NB4 (cell line): Measurements from ENCODE around the gene C1orf21.

Experiments used
- DNase-seq: peaks from one replicate; pipeline ENCODE4 v3.0.0; 2010; ENCODE audit warnings: low read depth
- H3K4me3 ChIP-seq: one replicate; pipeline ENCODE4 v1.5.1; 2011; ENCODE audit warnings: mild to moderate bottlenecking, low read depth, low read length, moderate library complexity
- MYC ChIP-seq: IDR thresholded peaks from 2 replicates; pipeline ENCODE4 v1.6.1; 2011; ENCODE audit warnings: low read depth, low read length
- POLR2A ChIP-seq: IDR thresholded peaks from 2 replicates; pipeline ENCODE4 v1.6.1; 2011; ENCODE audit warnings: mild to moderate bottlenecking; ENCODE audit not compliant: insufficient read length; ENCODE audit errors: extremely low read depth
- TF ChIP-seq, protein P1 (sequence below): IDR thresholded peaks from 2 replicates; pipeline ENCODE4 v1.6.1; 2011; ENCODE audit warnings: low read depth, low read length
- TF ChIP-seq, protein P2 (sequence below): IDR thresholded peaks from one replicate; pipeline ENCODE4 v1.5.1; 2012; ENCODE audit warnings: low read depth, low read length

C1orf21 gene

DNA sequence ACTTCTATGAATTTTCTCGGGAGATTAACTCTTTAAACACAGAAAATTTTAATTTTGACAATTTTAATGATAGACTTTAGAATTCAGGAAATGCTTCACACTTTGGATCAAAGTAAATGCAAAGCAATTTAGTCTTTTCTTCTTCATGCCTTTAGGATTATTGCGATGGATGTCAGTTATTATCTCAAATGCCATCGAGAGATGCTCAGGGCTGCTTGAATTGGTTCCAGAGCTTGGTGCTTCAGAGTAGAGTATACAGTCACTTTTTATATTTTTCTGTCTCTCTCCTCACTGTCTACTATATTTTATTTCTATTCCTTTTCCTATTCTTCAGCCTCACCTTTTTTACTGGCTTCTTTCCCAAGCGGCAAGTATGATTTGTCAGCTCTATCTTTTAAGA lies 59.2 kb downstream of the C1orf21 start:
- no peak overlapping the region for H3K4me3 ChIP-seq
- no peak for TF ChIP-seq POLR2A
- TF ChIP-seq MYC = no peak
- TF ChIP-seq, protein P1, sequence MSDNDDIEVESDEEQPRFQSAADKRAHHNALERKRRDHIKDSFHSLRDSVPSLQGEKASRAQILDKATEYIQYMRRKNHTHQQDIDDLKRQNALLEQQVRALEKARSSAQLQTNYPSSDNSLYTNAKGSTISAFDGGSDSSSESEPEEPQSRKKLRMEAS = no peak
- TF ChIP-seq, protein P2, sequence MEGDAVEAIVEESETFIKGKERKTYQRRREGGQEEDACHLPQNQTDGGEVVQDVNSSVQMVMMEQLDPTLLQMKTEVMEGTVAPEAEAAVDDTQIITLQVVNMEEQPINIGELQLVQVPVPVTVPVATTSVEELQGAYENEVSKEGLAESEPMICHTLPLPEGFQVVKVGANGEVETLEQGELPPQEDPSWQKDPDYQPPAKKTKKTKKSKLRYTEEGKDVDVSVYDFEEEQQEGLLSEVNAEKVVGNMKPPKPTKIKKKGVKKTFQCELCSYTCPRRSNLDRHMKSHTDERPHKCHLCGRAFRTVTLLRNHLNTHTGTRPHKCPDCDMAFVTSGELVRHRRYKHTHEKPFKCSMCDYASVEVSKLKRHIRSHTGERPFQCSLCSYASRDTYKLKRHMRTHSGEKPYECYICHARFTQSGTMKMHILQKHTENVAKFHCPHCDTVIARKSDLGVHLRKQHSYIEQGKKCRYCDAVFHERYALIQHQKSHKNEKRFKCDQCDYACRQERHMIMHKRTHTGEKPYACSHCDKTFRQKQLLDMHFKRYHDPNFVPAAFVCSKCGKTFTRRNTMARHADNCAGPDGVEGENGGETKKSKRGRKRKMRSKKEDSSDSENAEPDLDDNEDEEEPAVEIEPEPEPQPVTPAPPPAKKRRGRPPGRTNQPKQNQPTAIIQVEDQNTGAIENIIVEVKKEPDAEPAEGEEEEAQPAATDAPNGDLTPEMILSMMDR = no peak
- DNase-seq = no peak

DNA sequence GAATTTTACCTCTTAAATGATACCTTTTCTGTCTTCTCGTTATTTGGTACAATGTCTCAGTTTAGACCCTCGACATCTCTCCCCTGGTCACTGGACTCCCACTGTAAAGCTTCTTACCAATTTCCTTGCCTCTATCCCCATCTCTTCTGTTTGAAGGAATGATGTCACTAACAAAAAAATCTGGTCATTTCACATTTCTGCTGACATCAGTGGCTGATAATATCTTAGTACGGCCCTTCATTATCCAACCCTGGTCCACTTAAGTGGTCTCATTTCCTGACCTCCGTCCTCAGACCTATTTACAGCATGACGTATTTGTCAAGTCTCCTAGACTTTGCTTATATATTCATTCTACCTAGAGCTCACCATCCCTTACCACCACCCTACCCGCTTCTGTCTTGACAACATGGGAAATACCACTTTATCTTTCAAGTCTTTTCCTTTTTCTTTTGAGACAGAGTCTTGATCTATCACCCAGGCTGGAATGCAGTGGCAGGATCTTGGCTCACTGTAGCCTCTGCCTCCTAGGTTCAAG lies 60.9 kb downstream of the C1orf21 start:
- TF ChIP-seq, protein P2 = no peak
- TF ChIP-seq, protein P1 = no peak
- TF ChIP-seq POLR2A (no peak), MYC (no peak)
- no peak overlapping the region for H3K4me3 ChIP-seq
- DNase-seq = no peak

DNA sequence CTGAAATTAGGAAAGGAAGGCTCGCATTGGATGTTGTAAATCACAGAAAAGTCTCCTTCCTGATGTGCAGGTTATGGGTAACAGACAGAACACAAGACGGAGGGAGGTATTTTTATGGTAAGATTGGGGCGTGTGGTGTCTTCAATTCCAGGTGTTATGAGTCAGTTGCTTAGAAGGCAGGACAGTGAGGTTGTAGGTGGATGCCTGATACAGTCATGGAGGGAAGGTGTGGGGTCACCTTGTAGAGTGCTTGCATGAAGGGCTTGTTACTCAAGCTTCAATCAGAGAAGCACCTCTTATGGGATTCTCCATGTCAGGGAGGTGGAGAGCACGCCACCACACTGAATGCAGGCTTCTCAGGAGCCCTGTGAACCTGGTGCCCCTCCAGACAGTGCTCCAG lies 63.1 kb downstream of the C1orf21 start:
- DNase-seq = no peak
- H3K4me3 ChIP-seq = no peak overlapping the region
- TF ChIP-seq, protein P2 = no peak
- TF ChIP-seq POLR2A (no peak), MYC (no peak)
- TF ChIP-seq, protein P1 = no peak

DNA sequence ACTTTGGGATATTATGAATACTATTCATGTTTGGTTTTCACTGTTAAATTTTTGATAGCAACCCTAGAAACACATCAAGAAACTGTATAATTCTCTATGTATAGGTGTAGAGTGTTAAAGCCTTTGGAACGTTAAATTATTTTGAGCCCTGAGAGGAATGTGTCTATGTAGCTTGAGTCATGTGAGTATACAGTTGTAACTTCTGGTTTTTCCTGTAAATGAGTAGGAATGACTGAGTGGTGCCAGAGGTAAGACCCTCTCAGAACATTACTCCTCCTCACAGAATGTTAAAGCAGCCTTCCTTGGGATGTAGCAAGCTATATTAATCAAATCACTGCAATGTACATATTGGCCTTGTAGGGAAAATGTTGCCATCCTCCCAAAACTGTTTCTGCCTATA lies 69.0 kb downstream of the C1orf21 start:
- no peak overlapping the region for H3K4me3 ChIP-seq
- TF ChIP-seq MYC (no peak), POLR2A (no peak)
- TF ChIP-seq, protein P2 = no peak
- TF ChIP-seq, protein P1 = no peak
- no peak for DNase-seq

DNA sequence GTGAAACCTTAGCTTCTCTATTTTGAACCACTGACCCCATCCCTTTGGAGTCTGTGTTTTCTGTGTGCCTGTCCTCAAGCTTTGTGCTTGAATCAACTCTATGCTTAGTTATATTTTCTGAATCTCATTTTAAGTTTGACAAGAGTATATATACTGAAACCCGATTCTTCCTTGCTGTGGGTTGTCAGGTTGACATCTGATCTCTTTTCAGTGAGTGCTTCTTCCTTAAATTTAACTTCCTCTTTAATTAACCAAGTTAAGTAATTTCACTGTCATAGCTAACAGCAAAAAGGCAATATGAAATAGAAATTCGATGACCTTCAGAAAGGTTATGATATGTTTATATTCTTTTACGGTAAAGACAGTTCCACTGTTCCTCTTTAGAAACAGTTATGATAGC lies 69.4 kb downstream of the C1orf21 start:
- DNase-seq = peak; percentile 22
- no peak overlapping the region for H3K4me3 ChIP-seq
- TF ChIP-seq MYC (no peak), POLR2A (no peak)
- TF ChIP-seq, protein P1 = no peak
- TF ChIP-seq, protein P2 = no peak
